22Rv1 (cell line): Measurements from ENCODE around the gene FOLR1.

Experiments used
- H3K27ac ChIP-seq: fragments of 450-650 bp; 2 replicates; pipeline ENCODE4 v1.5.1; 2017
- CTCF ChIP-seq: fragments of 450-650 bp; IDR thresholded peaks from 2 replicates; pipeline ENCODE4 v1.5.1; 2017; ENCODE audit warnings: mild to moderate bottlenecking
- ZFX ChIP-seq: fragments of 450-650 bp; IDR thresholded peaks from 2 replicates; pipeline ENCODE4 v1.6.1; 2017; ENCODE audit warnings: antibody characterized with exemption, borderline replicate concordance

Gene FOLR1

GRCh38 chr11:72222907-72223614, 31.1 kb downstream of the FOLR1 start:
- H3K27ac ChIP-seq = peak overlapping the region; percentile 96
- TF ChIP-seq ZFX (no peak), CTCF (peak; percentile 9; the same call in 1 of the 2 replicates)

- peak overlapping the region; percentile 96 for H3K27ac ChIP-seq
Measured at GRCh38 chr11:72223615-72224563, 31.9 kb downstream of the FOLR1 start.

GRCh38 chr11:72224564-72225410, 32.8 kb downstream of the FOLR1 start, which contains the start of gene INPPL1:
INPPL1 (plus strand) TSS chr11:72224767; CDS start chr11:72224985, 218 bp downstream.
- H3K27ac ChIP-seq = peak within 1 kb of the TSS; percentile 96
- TF ChIP-seq CTCF (no peak), ZFX (no peak)

More at GRCh38 chr11:72223615-72224563, 31.9 kb downstream of the FOLR1 start:
- no peak for TF ChIP-seq ZFX
- TF ChIP-seq CTCF = peak; percentile 4; the same call in 1 of the 2 replicates

GRCh38 chr11:72225411-72225951, 33.5 kb downstream of the FOLR1 start:
- no peak for TF ChIP-seq CTCF
- TF ChIP-seq ZFX = no peak
- H3K27ac ChIP-seq = peak overlapping the region; percentile 96

GRCh38 chr11:72226701-72227100, 34.8 kb downstream of the FOLR1 start:
- TF ChIP-seq CTCF (no peak), ZFX (no peak)
- H3K27ac ChIP-seq = peak overlapping the region; percentile 96

GRCh38 chr11:72227316-72228228, 35.6 kb downstream of the FOLR1 start:
- no peak overlapping the region for H3K27ac ChIP-seq
- TF ChIP-seq ZFX = no peak
- no peak for TF ChIP-seq CTCF
